K562 (cell line): ENCODE data around the gene SLC9A3. TPM values are rescaled to one million over a fixed set of nuclear protein-coding genes. Genes with fewer than 3 reads are reported as not detected.
A peak's percentile ranks its signal among the peaks of the same experiment; 100 is the strongest.

Experiments
- HOMEZ ChIP-seq: fragments of 250-450 bp; sonication (Bioruptor Pico); IDR thresholded peaks from 2 replicates; pipeline ENCODE4 v1.4.0; 2020; ENCODE audit warnings: mild to moderate bottlenecking, moderate library complexity
- PKNOX1 ChIP-seq: fragments of 450-650 bp; IDR thresholded peaks from 2 replicates; pipeline ENCODE4 v1.6.1; 2016
- PTRF ChIP-seq: fragments of 450-650 bp; IDR thresholded peaks from 2 replicates; pipeline ENCODE4 v1.6.1; 2016; ENCODE audit warnings: mild to moderate bottlenecking, missing genetic modification characterization, missing compliant biosample characterization
- ZNF408 ChIP-seq: fragments of 250-450 bp; sonication (Bioruptor Pico); IDR thresholded peaks from 2 replicates; pipeline ENCODE4 v1.4.0; 2020; ENCODE audit warnings: low read depth, mild to moderate bottlenecking, moderate library complexity
- ZNF583 ChIP-seq: fragments of 250-450 bp; sonication (Bioruptor Pico); IDR thresholded peaks from 2 replicates; pipeline ENCODE4 v1.4.0; 2020
- ZNF584 ChIP-seq: fragments of 200-800 bp; sonication (Bioruptor generic); IDR thresholded peaks from 2 replicates; pipeline ENCODE4 v1.6.1; 2016; ENCODE audit warnings: low read depth, mild to moderate bottlenecking, missing genetic modification characterization, missing compliant biosample characterization
- polyA plus RNA-seq, 8 experiments: library from polyadenylated mRNA; depleted of rRNA in 4 of 8; stranded (reverse) in 5 of 8; unstranded in 3 of 8; fragments of >200 nt; fragmentation: Nextera tagmentation in 2 of 8; fragmentation: Illumina TruSeq in 1 of 8; extraction: Ambion mirVana in 2 of 8; extraction: Trizol in 1 of 8; gene quantifications; 2 replicates each; pipeline versions ENCODE4 v1.2.1 to v1.2.3, GENCODE V29; 2011 to 2014; ENCODE audit warnings: inconsistent platforms in 1 of 8, missing spikeins in 1 of 8
- total RNA-seq, 7 experiments: library from RNA; depleted of rRNA in 6 of 7; stranded (reverse); fragments of >200 nt in 6 of 7; fragmentation: Illumina TruSeq in 2 of 7; extraction: Trizol in 2 of 7; gene quantifications; 2 replicates each; pipeline versions ENCODE4 v1.2.1 to v1.2.3, GENCODE V29; 2011 to 2021; ENCODE audit warnings: low replicate concordance in 1 of 7
- TF ChIP-seq, protein P1 (sequence below): fragments of 200-800 bp; sonication (Bioruptor generic); IDR thresholded peaks from 2 replicates; pipeline ENCODE4 v1.6.1; 2017; ENCODE audit warnings: missing genetic modification characterization, missing compliant biosample characterization

SLC9A3 gene
- total and polyA plus RNA-seq, 9 of the 15 experiments (the other 6 are each of a cell fraction or from before 2014, with no cell fraction given), result 1.5 to 5.8 (median 3.7) TPM; not detected in 2

DNA sequence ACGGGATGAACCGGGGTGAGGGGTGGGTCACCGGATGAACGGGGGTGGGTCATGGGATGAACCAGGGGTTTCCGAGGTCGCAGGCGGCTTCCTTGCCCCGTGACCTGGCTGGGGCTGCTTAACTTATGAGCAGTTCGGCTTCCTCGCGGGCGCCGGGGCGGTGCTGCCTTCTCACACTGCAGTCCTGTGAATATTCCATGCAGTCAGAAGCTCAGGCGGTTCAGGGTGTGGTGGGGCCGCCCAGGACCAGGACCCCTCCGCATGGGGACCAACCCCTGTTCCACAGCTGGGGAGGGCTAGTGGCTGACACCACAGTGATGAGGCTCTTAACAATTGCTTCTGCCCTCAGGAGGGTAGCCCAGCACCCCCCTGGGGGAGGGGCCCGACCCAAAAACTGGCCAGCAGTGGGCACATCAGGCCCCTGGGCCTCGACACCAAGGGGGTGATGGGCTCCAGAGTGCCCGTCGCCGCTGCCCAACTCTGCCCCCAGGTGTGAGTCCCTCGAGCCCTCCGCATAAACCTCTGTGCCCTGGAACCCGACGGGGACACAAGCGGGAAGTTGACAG is 30.9 kb upstream of the SLC9A3 start (continued):
- TF ChIP-seq ZNF584 (0 out of 2 replicates have a peak, but pooled peaks have one; percentile 47), PKNOX1 (no peak), ZNF408 (CRISPR knock-in tag) (no peak), ZNF583 (CRISPR knock-in tag) (peak; percentile 77; the same call in 1 of the 2 replicates), PTRF (no peak), HOMEZ (CRISPR knock-in tag) (0 out of 2 replicates have a peak, but pooled peaks have one; percentile 17)
- TF ChIP-seq, protein P1, sequence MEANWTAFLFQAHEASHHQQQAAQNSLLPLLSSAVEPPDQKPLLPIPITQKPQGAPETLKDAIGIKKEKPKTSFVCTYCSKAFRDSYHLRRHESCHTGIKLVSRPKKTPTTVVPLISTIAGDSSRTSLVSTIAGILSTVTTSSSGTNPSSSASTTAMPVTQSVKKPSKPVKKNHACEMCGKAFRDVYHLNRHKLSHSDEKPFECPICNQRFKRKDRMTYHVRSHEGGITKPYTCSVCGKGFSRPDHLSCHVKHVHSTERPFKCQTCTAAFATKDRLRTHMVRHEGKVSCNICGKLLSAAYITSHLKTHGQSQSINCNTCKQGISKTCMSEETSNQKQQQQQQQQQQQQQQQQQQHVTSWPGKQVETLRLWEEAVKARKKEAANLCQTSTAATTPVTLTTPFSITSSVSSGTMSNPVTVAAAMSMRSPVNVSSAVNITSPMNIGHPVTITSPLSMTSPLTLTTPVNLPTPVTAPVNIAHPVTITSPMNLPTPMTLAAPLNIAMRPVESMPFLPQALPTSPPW (CRISPR knock-in tag), result 0 out of 2 replicates have a peak, but pooled peaks have one; percentile 7
